GM12878 (cell line): Measurements from ENCODE around the gene VCPKMT.

Experiments
- SIN3A ChIP-seq: IDR thresholded peaks from 2 replicates; pipeline ENCODE4 v1.6.1; 2012; ENCODE audit warnings: low read depth, low read length, improper control_type of control experiment
- TCF12 ChIP-seq: IDR thresholded peaks from 2 replicates; pipeline ENCODE4 v1.6.1; 2011; ENCODE audit warnings: low read depth, mild to moderate bottlenecking, low read length
- ZBED1 ChIP-seq: IDR thresholded peaks from 2 replicates; pipeline ENCODE4 v1.6.1; 2016; ENCODE audit warnings: borderline replicate concordance
- TF ChIP-seq, protein P1 (sequence below): IDR thresholded peaks from 2 replicates; pipeline ENCODE4 v1.6.1; 2011; ENCODE audit warnings: low read depth, low read length, improper control_type of control experiment, borderline replicate concordance

DNA sequence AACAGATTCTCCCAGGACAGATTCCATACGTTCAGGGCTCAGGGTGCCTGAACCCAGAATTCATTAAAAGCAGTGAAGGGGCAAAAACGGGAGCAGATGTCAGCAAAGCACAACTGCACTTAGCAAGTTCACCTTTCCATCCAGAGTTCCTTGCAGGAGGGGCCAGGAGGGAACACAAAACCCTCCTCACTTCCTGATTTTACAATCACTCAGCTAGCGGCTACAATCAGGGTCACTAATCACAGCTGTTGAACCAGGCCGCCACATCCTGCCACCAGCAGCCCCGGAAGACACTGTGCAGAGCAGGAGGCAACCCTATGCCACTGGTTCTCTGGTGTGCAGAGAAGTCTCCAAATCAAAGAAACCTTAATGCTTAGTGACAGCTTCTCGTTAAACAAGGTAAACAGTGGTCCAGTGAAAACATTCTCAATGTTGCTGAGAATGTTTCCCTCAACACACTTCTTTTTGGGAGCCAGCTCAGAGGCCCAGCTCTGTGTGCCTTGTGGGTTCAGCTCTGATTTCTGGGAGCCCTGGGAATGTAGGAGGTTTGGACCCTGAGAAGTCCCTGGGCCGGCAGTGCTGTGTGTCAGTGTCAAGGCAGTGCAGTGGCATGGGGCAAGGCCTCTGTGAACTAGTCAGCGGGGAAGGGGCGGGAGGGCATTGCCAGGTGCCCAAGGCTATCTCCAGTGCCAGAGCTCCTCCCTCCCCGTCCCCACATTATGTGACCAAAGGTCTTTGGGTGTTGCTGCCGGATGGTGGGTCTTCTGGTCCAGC lies 54.5 kb downstream of the VCPKMT start:
- peak; percentile 93 for TF ChIP-seq TCF12
- TF ChIP-seq ZBED1 = no peak
- TF ChIP-seq, protein P1, sequence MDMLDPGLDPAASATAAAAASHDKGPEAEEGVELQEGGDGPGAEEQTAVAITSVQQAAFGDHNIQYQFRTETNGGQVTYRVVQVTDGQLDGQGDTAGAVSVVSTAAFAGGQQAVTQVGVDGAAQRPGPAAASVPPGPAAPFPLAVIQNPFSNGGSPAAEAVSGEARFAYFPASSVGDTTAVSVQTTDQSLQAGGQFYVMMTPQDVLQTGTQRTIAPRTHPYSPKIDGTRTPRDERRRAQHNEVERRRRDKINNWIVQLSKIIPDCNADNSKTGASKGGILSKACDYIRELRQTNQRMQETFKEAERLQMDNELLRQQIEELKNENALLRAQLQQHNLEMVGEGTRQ = no peak
- TF ChIP-seq SIN3A = no peak
